Body of pancreas (tissue), 4 donors: Measurements from ENCODE around the gene FGFR3.

ENCODE experiments used
- POLR2A ChIP-seq, 3 donors: fragments of 450-650 bp; IDR thresholded peaks; one replicate each; pipeline ENCODE4 v1.6.1; 2016; ENCODE audit warnings: antibody characterized with exemption in 3 of 3, mild to moderate bottlenecking in 2 of 3
- TF ChIP-seq, protein P1 (sequence below), 7 experiments: fragments of 450-650 bp in 4 of 7; fragments of 200-600 bp in 3 of 7; sonication (generic) in 3 of 7; IDR thresholded peaks; one replicate each; pipeline ENCODE4 v1.5.1; 2016 to 2019; ENCODE audit warnings: antibody characterized with exemption in 7 of 7

- TF ChIP-seq, protein P1, sequence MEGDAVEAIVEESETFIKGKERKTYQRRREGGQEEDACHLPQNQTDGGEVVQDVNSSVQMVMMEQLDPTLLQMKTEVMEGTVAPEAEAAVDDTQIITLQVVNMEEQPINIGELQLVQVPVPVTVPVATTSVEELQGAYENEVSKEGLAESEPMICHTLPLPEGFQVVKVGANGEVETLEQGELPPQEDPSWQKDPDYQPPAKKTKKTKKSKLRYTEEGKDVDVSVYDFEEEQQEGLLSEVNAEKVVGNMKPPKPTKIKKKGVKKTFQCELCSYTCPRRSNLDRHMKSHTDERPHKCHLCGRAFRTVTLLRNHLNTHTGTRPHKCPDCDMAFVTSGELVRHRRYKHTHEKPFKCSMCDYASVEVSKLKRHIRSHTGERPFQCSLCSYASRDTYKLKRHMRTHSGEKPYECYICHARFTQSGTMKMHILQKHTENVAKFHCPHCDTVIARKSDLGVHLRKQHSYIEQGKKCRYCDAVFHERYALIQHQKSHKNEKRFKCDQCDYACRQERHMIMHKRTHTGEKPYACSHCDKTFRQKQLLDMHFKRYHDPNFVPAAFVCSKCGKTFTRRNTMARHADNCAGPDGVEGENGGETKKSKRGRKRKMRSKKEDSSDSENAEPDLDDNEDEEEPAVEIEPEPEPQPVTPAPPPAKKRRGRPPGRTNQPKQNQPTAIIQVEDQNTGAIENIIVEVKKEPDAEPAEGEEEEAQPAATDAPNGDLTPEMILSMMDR (IDR thresholded peaks at IDR 0.05) = no peak
- TF ChIP-seq POLR2A (IDR thresholded peaks at IDR 0.05) = no peak
Measured at GRCh38 chr4:1754336-1754735, 38.8 kb upstream of the FGFR3 start.
